Neural cell (in vitro differentiated cells): ENCODE measurements around the gene ACVR1B. TPM values are rescaled to one million over a fixed set of nuclear protein-coding genes. Genes with fewer than 3 reads are reported as not detected.

Source experiments
- H2AFZ ChIP-seq: fragments of 200-600, 300-800 bp; sonication (generic), shearing (Covaris generic); 2 replicates; pipeline ENCODE4 v1.6.0; 2014; ENCODE audit warnings: low read depth, mild to moderate bottlenecking, antibody characterized with exemption, low read length, moderate library complexity
- H3F3A ChIP-seq: fragments of 200-600 bp; shearing (Covaris generic); 2 replicates; pipeline ENCODE4 v1.6.1; 2016; ENCODE audit warnings: mild to moderate bottlenecking, moderate library complexity, mixed read lengths, antibody characterized with exemption, low read length; ENCODE audit not compliant: insufficient read depth, poor library complexity, severe bottlenecking
- H3K27ac ChIP-seq: fragments of 200-600, 300-800 bp; sonication (generic), shearing (Covaris generic); 2 replicates; pipeline ENCODE4 v1.5.1; 2014; ENCODE audit warnings: mild to moderate bottlenecking, low read length, moderate library complexity
- H3K27me3 ChIP-seq: fragments of 300-800, 200-600 bp; sonication (generic), shearing (Covaris generic); 2 replicates; pipeline ENCODE4 v1.6.0; 2014; ENCODE audit warnings: mild to moderate bottlenecking, low read depth, low read length, moderate library complexity; ENCODE audit not compliant: insufficient read depth
- H3K36me3 ChIP-seq: fragments of 300-800, 200-600 bp; sonication (generic), shearing (Covaris generic); 2 replicates; pipeline ENCODE4 v1.5.1; 2014; ENCODE audit warnings: mild to moderate bottlenecking, antibody characterized with exemption, low read length, moderate library complexity; ENCODE audit not compliant: insufficient read depth
- H3K4me2 ChIP-seq: fragments of 300-800, 200-600 bp; sonication (generic), shearing (Covaris generic); 2 replicates; pipeline ENCODE4 v1.6.0; 2014; ENCODE audit warnings: mild to moderate bottlenecking, low read length
- H3K4me3 ChIP-seq: fragments of 300-800, 200-600 bp; sonication (generic), shearing (Covaris generic); 2 replicates; pipeline ENCODE4 v1.5.1; 2014; ENCODE audit warnings: mild to moderate bottlenecking, low read length, moderate library complexity
- H3K79me2 ChIP-seq: fragments of 200-600 bp; shearing (Covaris generic); replicated peaks from 2 replicates; pipeline ENCODE4 v1.6.0; 2014; ENCODE audit warnings: mild to moderate bottlenecking, low read length, moderate library complexity; ENCODE audit not compliant: insufficient read depth
- H3K9ac ChIP-seq: fragments of 300-800, 200-600 bp; sonication (generic), shearing (Covaris generic); 2 replicates; pipeline ENCODE4 v1.6.1; 2016; ENCODE audit warnings: mild to moderate bottlenecking, low read length, mixed read lengths
- H3K9me2 ChIP-seq: fragments of 200-600 bp; shearing (Covaris generic); 2 replicates; pipeline ENCODE4 v1.6.1; 2016; ENCODE audit warnings: mild to moderate bottlenecking, low read length, mixed read lengths; ENCODE audit not compliant: insufficient read depth
- H3K9me3 ChIP-seq: fragments of 200-600, 300-800 bp; sonication (generic), shearing (Covaris generic); 2 replicates; pipeline ENCODE4 v1.6.1; 2016; ENCODE audit warnings: mild to moderate bottlenecking, mixed run types, low read length, moderate library complexity, mixed read lengths
- H4K20me1 ChIP-seq: fragments of 200-600 bp; shearing (Covaris generic); 2 replicates; pipeline ENCODE4 v1.6.1; 2016; ENCODE audit warnings: mild to moderate bottlenecking, mixed run types; ENCODE audit not compliant: insufficient read depth
- EP300 ChIP-seq: fragments of 450-650 bp; conservative IDR thresholded peaks from 2 replicates; pipeline ENCODE4 v1.6.1; 2014; ENCODE audit warnings: antibody characterized with exemption, mild to moderate bottlenecking, moderate library complexity; ENCODE audit not compliant: poor library complexity, severe bottlenecking
- EZH2 ChIP-seq: fragments of 200-600, 300-800 bp; shearing (Covaris generic), sonication (generic); IDR thresholded peaks from 2 replicates; pipeline ENCODE4 v1.6.1; 2014; ENCODE audit warnings: antibody characterized with exemption, low read length, borderline replicate concordance, mild to moderate bottlenecking; ENCODE audit not compliant: insufficient read depth, poor library complexity, severe bottlenecking
- MXI1 ChIP-seq: fragments of 450-650 bp; conservative IDR thresholded peaks from 2 replicates; pipeline ENCODE4 v1.6.1; 2014; ENCODE audit warnings: antibody characterized with exemption, mild to moderate bottlenecking; ENCODE audit not compliant: poor library complexity, severe bottlenecking
- POLR2AphosphoS5 ChIP-seq: IDR thresholded peaks from 2 replicates; pipeline ENCODE4 v1.6.1; 2012
- RAD21 ChIP-seq: fragments of 450-650 bp; conservative IDR thresholded peaks from 2 replicates; pipeline ENCODE4 v1.6.1; 2014; ENCODE audit warnings: antibody characterized with exemption, mild to moderate bottlenecking, moderate library complexity
- SMC3 ChIP-seq: fragments of 450-650 bp; conservative IDR thresholded peaks from 2 replicates; pipeline ENCODE4 v1.6.1; 2014; ENCODE audit warnings: antibody characterized with exemption, mild to moderate bottlenecking, moderate library complexity; ENCODE audit not compliant: poor library complexity
- TAF1 ChIP-seq: IDR thresholded peaks from 2 replicates; pipeline ENCODE4 v1.6.1; 2012; ENCODE audit warnings: low read depth
- polyA plus RNA-seq: library from polyadenylated mRNA; depleted of rRNA; stranded (reverse); fragments of >200 nt; gene quantifications from 2 replicates; pipeline ENCODE4 v1.2.3, GENCODE V29; 2014
- TF ChIP-seq, protein P1 (sequence below): IDR thresholded peaks from 2 replicates; pipeline ENCODE4 v1.6.1; 2012; ENCODE audit warnings: borderline replicate concordance
- TF ChIP-seq, protein P2 (sequence below): fragments of 450-650 bp; IDR thresholded peaks from 2 replicates; pipeline ENCODE4 v1.5.1; 2014; ENCODE audit warnings: antibody characterized with exemption, mild to moderate bottlenecking, moderate library complexity; ENCODE audit not compliant: poor library complexity, severe bottlenecking

The ACVR1B gene
- polyA plus RNA-seq, 1 donor from 2014 or later = 47.2 TPM

DNA sequence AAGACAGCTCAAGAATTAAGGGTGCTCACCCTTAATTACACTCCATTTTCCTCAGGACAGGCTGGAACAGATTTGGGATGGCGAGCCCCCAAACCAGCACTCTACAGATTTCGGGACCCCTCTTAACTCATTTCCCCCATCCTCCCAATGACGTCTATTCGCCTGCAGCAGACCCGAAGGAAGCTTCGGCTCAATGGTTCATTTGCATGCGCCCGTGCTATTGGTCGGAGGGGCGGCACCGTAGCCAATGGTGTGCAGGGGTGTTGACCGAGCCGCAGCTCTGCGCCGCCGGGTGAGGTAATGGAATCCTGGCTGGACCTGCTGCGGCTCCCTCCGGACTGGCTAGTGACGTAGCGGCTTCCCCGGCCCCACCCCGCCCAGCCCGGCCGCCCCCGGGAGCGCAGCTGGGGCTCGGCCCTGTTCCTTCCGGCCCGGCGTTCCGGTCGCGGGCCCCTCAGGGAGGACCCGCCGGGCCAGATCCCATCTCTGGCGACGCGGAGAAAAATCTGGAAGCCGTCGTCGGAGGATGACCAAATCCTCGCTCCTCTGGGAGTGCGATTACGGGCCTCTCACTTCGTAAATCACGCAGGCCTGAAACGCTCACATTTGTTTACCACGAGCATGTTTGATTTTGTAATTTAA lies 81.4 kb downstream of the ACVR1B start:
- H3K79me2 ChIP-seq = no peaks in the 10 kb centered on the region
- peak overlapping the region; percentile 74 for H3K9ac ChIP-seq
- H3K27ac ChIP-seq = peak overlapping the region; percentile 64
- TF ChIP-seq EP300 = peak; percentile 33
- TF ChIP-seq, protein P1, sequence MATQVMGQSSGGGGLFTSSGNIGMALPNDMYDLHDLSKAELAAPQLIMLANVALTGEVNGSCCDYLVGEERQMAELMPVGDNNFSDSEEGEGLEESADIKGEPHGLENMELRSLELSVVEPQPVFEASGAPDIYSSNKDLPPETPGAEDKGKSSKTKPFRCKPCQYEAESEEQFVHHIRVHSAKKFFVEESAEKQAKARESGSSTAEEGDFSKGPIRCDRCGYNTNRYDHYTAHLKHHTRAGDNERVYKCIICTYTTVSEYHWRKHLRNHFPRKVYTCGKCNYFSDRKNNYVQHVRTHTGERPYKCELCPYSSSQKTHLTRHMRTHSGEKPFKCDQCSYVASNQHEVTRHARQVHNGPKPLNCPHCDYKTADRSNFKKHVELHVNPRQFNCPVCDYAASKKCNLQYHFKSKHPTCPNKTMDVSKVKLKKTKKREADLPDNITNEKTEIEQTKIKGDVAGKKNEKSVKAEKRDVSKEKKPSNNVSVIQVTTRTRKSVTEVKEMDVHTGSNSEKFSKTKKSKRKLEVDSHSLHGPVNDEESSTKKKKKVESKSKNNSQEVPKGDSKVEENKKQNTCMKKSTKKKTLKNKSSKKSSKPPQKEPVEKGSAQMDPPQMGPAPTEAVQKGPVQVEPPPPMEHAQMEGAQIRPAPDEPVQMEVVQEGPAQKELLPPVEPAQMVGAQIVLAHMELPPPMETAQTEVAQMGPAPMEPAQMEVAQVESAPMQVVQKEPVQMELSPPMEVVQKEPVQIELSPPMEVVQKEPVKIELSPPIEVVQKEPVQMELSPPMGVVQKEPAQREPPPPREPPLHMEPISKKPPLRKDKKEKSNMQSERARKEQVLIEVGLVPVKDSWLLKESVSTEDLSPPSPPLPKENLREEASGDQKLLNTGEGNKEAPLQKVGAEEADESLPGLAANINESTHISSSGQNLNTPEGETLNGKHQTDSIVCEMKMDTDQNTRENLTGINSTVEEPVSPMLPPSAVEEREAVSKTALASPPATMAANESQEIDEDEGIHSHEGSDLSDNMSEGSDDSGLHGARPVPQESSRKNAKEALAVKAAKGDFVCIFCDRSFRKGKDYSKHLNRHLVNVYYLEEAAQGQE = peak; percentile 7
- TF ChIP-seq, protein P2, sequence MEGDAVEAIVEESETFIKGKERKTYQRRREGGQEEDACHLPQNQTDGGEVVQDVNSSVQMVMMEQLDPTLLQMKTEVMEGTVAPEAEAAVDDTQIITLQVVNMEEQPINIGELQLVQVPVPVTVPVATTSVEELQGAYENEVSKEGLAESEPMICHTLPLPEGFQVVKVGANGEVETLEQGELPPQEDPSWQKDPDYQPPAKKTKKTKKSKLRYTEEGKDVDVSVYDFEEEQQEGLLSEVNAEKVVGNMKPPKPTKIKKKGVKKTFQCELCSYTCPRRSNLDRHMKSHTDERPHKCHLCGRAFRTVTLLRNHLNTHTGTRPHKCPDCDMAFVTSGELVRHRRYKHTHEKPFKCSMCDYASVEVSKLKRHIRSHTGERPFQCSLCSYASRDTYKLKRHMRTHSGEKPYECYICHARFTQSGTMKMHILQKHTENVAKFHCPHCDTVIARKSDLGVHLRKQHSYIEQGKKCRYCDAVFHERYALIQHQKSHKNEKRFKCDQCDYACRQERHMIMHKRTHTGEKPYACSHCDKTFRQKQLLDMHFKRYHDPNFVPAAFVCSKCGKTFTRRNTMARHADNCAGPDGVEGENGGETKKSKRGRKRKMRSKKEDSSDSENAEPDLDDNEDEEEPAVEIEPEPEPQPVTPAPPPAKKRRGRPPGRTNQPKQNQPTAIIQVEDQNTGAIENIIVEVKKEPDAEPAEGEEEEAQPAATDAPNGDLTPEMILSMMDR = no peak
- no peak for TF ChIP-seq TAF1
- no peak for TF ChIP-seq RAD21
- peak; percentile 93 for TF ChIP-seq POLR2AphosphoS5
- no peak for TF ChIP-seq SMC3
- TF ChIP-seq MXI1 = no peak
- TF ChIP-seq EZH2 = no peak
- no peaks in the 10 kb centered on the region for H3F3A ChIP-seq
- H3K9me3 ChIP-seq = no peaks in the 10 kb centered on the region
- no peaks in the 10 kb centered on the region for H3K27me3 ChIP-seq
- H3K36me3 ChIP-seq = no peaks in the 10 kb centered on the region
- no peaks in the 10 kb centered on the region for H4K20me1 ChIP-seq
- no peak overlapping the region for H2AFZ ChIP-seq
- H3K9me2 ChIP-seq = no peaks in the 10 kb centered on the region
- peak overlapping the region; percentile 68 for H3K4me3 ChIP-seq
- peak overlapping the region; percentile 47 for H3K4me2 ChIP-seq

DNA sequence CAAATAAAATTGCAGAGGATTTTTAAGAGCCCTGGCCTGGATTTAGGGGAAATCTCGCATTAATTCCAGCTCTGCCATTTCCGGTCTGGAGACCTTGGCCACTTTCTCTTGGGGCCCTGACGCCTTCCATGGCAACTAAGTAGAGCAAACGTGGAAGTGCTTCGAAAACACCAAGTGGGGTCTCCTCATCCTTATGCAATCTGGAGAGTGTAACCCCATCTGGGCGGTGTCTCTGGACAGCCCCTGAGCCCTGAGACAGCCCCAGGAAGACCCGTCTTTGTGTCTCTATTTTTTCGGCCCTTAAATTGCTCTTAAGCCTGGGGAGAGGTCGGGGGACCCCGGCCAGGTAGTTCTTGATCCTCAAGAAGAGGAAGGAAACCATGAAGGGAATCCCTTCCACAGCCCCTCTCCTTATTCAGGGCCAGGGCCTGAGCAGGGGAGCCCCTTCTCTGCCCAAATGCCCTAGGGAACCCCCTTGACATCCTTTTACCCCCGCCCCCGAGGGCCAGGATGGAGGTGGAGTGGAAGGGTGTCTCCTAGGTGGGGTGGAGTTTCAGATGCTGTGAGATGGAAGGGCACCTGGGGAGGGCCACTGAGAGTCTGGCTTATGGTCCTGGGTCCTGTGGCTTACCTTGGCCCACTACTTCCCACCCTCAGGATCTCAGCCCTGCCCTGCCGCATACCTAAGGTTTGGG lies 82.1 kb downstream of the ACVR1B start:
- TF ChIP-seq, protein P1 = peak; percentile 1
- TF ChIP-seq EZH2 (no peak), TAF1 (peak; percentile 14)
- peak overlapping the region; percentile 68 for H3K4me3 ChIP-seq
- H3K36me3 ChIP-seq = no peaks in the 10 kb centered on the region
- H2AFZ ChIP-seq = no peak overlapping the region
- H3K27ac ChIP-seq = peak overlapping the region; percentile 57
- no peaks in the 10 kb centered on the region for H3K9me2 ChIP-seq
- no peaks in the 10 kb centered on the region for H4K20me1 ChIP-seq
- no peaks in the 10 kb centered on the region for H3K79me2 ChIP-seq
- no peaks in the 10 kb centered on the region for H3K27me3 ChIP-seq
- no peaks in the 10 kb centered on the region for H3K9me3 ChIP-seq
- H3K9ac ChIP-seq = peak overlapping the region; percentile 74
- no peaks in the 10 kb centered on the region for H3F3A ChIP-seq
- H3K4me2 ChIP-seq = peak overlapping the region; percentile 47
